Measurements from ENCODE around the gene SPR.

SPR gene

DNA sequence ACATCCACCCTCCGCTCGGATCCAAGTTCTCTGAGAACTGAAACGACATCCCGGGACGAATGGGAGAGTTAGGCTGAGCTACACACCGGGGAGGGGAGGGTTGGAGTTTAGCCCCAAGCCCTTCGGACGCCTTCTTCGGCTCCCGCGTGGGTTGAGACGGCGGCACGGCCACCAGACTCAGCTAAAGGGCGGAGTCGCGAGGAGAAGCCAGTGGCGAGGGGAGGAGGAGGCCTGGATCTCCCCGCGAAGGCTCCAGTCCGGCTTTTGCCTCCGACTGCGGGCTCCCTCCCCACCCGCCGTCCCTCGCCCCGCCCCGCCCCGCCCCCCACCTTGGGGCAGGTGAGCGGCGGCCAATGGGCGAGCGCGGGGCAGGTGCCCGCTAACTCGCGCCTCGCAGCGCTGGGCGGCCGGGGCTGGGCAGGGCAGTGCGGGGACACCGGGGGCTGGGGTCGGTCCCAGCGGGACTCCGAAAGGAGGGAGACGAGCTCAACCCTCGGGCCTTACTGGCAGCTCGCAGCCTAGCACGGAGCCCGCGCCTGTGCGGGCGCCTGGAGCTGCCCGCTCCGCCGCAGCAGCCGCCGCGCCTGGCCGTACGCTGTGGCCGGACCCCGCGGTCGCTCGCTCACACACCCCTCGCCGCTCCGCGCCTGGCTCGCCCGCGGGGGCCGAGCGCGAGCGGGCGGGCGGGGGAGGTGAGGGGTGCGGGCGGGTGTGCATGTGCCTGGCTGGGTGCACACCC is 30.1 kb downstream of the SPR start, which contains the start of gene EMX1:
Gene EMX1, plus strand, starts transcription at position 382 of the 739 bp plus-strand sequence. Its CDS starts 334 bp downstream, at position 716.
- DNase-seq, result peak; percentile 47

DNA sequence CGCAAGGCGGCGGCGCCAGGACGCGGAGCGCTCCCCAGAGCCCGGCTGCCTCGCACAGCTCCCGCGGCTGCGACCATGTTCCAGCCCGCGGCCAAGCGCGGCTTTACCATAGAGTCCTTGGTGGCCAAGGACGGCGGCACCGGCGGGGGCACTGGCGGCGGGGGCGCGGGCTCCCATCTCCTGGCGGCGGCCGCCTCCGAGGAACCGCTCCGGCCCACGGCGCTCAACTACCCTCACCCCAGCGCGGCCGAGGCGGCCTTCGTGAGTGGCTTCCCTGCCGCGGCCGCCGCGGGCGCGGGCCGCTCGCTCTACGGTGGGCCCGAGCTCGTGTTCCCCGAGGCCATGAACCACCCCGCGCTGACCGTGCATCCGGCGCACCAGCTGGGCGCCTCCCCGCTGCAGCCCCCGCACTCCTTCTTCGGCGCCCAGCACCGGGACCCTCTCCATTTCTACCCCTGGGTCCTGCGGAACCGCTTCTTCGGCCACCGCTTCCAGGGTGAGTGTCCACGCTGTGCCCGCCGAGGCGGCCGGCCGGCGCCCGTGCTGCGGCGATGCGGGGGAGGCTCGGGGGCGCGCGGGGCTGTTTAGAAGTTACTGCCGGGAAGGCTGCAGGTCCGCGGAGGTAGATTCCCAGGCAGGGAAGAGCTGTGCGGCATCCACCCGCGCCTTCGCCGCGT is 30.8 kb downstream of the SPR start:
- no peak for DNase-seq

DNA sequence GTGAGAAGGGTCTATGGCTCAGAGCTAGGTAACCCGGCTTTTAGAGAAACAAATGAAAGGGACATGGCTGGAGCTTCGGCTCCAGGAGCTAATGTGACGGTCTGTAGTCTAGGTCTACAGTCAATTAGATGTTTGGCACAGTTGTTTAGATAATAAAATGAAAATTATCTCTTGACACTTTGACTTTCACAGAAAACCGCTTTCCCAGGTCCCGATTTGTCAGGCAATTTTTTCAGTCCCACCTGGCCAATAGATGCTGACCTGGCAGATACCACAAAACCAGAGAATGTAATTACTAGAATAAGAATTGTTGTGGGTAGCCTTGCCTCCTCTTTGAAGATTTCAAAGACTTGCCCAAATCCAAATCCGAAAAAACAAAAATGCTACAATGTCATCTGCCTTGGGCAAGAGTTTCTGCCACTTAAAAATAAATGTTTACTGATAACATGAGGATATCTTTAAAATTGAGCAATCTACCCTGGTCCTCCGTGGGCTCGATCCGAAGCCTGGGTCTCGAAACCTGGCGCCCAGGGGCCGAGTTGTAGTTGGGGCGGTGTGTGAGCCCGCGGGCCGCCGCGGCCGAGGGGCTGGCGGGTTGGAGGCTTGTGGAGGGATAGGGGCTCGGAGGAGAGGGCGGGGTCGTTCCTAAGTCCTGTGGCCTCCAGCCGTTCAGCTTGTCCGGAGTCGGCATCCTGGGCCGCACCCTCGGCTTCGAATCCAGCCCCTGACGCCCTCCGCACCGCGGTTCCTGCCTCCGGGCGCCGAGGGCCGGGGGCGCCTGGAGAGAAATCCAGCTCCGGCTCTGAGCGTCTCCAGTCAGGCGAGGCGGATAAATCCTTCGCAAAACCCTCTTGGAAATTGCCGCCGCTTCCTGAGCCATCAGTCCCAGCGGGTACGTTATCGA is 32.5 kb downstream of the SPR start:
- no peak for DNase-seq

DNA sequence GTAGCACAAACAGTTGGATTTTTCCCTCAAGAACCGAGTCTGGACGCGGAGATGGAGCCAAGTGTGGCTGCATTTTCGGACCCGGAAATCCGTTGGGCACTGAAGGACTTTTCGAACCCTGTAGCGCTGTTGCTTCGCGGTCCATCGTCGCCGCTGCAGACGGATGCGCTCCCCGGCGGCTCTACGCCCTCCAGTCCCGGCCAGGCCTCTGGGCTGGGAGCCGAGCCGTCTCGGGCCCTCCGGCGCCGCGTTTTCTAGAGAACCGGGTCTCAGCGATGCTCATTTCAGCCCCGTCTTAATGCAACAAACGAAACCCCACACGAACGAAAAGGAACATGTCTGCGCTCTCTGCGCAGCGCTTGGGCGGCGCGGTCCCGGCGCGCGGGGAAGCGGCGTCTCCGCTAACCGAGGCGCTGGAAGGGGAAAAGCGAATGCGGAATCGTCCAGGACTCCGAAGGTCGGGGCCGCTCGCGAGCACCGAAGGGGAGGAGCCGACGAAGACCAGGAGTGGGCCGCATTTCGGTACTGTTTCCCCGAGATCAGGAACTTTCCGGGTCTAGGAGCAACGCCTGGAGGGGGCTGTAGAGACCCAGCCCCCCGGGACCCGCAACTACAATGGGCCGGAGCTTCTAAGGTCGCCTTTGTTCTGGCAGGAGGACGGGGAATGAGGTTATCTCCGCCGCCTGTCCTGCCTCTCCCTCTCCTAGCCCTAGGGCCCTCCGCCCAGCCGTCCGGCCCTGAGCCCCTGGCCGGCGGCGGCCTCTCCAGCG is 33.3 kb downstream of the SPR start:
- DNase-seq, result no peak

DNA sequence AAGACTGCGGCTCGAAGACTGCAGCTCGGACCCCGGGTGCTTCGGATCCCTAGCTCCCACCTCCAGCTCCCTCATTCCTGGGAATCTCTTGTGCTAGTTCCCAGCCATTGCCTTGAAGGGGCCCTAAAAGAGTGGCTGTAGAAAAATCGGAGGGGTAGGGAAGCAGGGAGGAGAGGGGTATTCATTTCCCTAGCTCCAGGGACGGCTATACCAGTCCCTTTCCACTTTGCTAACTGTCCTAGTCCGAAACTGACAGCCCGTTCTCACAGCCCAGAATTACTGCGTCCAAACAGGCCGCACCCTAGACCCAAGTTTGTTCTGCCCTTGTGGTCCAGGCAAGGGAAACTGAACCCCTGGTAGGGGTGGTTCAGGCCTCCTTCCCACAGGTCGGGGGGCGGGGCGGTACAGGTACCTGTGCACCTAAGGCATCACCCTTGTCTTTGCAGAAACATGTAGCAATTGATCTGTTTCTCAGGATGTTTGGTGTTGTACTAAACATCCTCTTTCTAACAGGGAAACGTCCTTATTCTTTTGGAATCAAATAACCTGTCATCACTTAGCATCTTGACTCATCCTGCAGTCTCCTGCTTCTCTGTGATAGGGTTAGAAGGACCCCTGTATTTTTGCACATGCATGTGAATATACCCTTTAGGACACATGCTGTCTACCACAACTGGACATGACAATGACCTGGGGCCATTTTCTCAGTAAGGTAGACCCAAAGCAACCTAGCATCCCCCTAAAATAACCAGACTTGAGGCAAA is 34.1 kb downstream of the SPR start:
- DNase-seq, result no peak

DNA sequence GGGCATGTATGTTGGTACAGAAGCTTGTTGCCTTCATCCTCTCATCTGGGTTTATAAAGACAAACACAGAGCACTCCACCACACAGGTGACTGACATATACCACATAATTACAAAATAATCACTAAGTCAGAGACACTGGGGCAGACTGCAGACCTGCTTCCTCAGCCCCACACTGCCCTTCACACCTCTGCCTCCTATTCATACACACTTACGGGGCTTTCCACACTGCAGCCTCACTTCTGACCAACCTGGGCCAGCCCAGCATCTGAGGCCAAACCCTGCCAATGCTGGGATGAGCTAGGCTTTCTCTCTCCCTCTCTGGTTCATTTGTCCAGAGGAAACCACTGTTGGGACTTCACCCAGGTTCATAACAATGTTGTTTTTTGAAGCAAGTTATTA is 34.6 kb downstream of the SPR start:
- no peak for DNase-seq

DNA sequence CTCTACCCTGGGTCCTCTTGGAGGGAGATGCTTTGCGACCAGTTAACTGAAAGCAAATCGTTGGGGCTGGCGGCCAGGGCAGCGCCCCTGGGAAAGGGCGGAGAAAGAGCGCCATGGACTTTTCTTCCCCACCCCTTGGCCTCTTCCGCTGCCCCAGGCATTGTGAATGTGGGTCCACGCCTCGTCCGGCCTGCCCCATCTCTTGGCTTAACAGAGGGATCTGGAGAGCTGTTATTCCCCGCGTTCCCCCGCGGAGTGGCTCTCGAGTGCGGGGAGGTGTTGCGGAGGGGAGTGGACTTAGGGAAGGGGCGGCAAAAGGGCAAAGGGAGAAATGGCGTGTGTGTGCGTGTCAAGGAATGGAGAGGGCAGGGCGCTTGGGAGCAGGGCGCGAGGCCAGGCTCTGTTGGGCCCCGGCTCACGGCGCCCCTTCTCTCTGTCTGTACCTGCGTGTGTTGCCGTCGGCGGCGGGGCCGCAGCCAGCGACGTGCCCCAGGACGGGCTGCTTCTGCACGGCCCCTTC is 36.7 kb downstream of the SPR start:
- no peak for DNase-seq

DNA sequence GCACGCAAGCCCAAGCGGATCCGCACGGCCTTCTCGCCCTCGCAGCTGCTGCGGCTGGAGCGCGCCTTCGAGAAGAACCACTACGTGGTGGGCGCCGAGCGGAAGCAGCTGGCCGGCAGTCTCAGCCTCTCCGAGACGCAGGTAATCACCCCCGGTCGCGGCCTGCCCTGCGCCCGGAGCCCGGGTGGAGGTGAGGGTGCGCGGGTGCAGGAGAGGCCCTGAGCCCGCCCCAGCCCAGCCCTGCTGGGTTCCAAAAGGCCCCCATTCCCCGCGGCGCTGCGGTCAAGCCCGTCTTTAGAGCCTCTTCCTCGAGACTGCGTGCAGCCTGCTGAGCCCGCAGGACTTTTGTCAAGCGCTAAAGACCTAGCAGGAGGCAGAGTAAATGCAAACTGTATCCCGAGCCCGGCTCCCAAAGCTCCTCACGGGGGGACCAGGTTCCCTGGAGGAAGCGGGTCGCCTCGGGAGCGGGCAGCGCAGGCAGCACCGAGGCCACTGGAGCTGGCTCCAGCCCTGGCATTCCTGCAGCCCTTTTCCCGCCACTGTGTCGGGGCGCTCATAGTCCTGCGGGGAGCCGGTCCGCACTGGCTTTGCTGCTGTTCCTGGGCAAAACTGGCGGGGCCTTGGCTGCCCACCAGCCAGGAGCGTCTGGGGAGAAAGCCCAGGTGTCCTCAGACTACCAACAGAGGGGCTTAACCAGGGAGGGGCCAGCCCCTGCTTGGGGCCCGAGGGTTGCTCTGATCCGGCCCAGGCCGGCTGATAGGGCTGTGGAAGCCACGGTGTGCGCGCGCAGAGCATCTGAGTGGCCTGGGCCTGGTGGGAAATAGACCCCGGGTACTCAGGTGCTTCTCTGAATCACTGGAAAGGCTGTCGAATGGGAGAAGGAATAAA is 37.4 kb downstream of the SPR start:
- no peak for DNase-seq

DNA sequence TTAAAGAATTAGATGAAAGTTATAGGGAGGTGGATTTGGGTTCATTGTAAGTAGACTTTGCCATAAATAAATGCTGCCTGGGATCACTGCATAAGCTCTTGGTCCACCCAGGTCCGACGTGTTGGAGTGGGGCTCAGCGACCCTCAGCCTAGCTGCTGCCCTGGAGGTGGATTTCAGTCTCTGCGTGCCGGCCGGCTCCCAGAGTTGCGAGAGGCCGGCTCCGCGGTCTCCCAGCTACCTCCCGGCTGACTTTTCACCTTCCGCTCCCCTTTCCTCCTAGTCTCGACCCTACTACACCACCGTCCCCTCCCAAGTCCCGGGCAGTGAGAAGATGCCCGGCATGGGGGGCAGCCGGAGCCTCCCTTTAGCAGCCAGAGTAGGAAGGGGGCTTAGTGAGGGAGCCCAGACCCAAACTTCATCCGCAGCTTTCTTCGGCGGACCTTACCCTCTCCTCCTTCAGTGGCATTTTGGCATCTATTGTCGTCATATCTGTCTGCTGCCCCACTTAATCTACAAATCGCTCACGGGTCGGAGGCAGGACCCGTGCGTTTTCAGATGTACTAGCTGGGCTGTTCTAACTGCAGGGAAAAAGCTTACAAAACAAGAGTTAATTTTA is 38.2 kb downstream of the SPR start:
- DNase-seq, result no peak

DNA sequence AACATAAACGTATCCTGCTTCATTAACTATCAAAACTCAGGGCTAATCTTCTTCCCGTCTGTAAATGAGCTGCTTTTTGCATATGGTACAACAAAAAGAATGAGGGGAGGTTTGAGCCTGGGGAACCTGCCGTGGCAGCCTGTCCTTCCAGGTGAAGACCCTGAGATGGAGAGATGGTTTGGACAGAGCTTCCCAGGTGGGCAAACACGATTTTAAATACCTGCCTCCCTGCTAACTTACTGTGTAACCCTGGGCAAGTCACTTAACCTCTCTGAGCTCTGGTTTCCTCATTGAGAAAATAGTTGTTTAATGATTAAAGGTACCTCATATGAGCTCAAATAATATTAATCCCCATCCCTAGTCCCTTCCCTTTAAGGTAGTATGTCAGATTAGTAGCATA is 39.2 kb downstream of the SPR start:
- DNase-seq, result no peak

DNA sequence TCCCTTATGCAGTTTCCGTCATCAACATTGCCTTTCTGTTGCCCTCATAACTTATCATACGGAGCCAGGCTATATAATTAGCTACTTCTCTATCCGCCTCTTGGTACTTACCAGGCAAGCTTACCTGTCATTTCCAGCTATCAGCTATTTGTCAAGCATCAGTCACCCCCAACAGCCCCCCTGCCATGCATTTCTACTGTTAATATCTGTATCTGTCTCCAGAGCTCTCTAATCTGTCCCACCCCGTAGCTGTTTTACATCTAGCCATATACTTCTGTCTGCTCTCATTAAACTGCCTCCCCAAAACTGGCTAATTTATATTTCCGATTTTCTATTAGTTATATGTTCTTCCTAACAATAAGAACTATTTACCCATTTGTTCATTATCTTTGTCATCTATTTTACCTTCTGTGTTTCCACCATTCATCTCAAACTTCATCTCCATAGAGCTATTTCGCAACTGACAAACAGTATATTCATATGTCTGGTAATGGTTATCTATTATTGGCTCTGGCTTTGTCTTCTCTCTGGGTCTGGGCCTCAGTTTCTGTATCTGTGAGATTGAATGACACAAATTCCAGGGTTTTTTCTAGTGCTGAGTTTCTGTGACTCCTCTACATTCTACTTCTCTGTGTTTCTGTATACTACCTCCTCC is 39.7 kb downstream of the SPR start:
- no peak for DNase-seq

DNA sequence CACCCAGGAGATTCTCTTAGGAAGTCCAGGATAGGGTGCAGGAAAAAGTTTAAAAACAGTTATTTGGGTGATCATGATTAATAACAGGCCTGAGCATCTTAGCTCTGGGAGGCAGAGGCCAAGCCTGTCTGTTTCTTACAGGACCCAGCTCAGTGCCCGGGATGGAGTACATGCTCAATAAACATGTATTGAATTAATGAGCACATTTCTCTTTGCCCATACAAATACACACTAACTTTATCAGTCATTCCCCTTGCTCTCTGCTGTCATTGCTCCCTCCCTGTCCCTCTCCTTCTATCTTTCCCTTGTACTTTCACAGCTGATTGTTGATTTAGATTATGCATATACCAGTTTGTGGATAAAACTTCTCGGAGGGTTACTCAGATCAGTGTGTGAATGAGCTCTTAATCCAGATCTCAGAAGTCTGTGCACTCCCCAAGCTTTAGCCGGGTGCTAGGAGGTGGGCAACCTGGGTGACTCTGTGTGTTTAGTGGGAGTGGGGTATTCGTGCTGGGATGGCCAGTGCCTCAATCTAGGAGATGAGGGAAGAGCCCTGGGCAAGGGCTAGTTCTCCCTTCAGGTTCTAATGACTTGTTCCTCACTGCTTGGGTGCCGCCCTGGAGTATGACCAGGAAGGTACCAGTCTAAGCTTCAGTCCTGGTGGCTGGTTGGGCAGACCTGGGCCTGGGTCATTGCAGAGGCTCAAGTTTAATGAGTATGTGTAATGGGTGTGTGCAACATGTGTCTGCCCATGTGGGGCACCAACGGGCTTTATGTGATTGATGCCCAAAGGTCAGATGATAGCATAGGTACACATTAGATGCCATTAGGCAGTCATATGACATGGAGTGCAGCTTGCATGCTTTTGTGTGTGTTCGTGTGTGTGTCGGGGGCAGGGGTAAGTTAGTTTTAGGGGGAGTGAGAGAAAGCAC is 40.7 kb downstream of the SPR start:
- no peak for DNase-seq

DNA sequence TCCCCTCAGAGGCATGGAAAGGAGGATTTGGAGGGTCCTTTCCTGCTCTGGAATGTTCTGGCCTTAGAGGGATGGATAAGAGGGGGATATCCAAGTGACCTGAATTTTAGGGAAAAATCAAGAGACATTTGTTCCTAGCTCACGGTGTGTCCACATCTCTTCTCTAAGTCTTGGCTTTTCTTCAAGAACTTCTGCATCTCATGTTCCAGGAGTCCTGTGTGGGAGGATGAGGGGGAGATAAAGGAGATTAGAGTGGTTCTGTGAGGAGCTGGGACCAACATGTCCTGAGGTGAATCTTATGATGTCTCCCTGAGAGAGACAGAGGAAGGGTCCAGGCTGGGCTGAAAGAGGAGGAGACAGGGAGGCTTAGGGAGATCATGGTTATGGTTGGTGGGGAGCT is 41.8 kb downstream of the SPR start:
- no peak for DNase-seq

DNA sequence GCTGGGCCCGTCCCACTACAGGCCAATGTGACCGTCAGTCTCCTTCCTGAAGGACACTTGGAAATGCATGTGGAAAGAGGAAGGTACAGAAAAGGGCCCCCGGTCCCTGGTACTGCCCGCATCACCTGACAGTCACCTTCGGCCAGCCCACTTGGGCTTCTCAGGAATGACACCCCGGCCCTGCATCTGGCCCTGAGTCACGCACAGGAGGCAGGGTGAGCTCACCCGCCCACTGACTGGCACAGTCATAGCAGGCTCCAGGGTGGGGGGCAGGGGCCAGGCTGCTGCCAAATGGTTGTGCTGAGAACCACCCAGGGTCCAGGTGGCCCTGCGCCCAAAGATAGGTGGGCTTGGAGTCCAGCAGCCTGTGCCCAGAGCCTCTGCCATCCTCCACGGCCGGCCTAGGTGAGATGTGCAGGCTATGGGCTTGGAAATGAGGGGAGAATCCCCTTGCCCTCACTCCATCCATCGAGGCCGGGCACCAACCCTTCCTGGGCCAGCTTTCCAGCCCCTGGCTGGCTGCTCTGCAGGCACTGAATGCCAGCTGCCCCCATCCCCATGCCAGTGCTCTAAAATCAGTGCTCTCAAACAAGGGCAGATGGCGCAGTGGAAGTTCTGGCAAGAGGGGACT is 44.2 kb downstream of the SPR start:
- no peak for DNase-seq

DNA sequence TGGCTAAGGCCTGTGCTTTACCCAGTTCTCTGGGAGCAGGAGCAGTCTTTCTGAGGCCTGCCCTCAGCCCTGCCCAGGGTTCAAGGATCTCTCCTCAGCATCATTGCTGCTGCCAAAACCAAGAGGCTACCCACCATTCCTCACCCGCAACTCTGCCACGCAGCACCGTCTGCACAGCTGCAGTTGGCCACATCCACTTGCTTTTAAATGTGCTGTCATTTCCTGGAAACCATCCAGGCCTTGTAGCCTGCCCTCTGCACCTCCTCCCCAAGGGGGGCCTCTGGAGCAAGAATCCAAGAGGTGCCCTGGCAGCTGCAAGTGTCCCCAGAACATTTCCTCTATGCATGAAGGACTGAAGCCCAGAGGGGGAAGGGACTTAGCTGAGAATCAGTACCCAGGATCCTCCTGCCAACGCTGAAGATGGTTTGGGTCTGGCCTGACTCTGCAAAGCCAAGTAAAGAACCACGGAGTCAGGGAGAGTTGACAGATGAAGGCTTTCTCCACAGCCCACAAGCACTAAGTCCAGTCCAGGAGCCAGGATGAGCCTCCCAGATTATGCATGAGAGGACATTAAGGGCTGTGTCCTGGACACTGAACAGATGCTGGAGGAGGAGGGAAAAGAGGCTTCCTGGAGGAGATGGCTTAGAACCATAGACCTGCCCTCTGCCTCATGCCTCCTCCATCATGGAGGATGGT is 45.0 kb downstream of the SPR start:
- DNase-seq, result no peak

DNA sequence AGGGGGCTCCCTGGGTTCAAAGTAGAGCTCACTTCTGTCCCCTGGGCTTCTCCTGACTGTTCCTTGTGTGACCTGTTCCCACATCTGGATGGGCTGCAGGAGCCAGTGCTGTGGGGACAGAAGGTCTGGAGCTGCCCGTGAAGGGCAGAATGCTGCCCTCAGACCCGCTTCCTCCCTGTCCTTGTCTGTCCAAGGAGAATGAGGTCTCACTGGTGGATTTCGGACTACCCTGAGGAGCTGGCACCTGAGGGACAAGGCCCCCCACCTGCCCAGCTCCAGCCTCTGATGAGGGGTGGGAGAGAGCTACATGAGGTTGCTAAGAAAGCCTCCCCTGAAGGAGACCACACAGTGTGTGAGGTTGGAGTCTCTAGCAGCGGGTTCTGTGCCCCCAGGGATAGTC is 45.6 kb downstream of the SPR start:
- no peak for DNase-seq

DNA sequence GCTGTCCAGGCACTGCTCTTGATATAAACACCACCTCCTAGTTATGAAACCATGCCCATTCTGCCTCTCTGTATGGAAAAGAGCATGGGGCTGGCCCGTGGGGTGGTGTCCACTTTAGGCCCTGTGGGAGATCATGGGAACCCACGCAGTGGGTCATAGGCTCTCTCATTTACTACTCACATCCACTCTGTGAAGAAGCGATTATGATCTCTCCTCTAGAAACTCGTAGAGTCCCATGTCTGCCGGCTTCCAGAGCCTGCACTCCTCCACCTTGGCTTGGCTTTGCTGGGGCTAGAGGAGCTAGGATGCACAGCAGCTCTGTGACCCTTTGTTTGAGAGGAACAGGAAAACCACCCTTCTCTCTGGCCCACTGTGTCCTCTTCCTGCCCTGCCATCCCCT is 46.0 kb downstream of the SPR start:
- DNase-seq, result no peak

Data from CD4-positive, alpha-beta T cell treated with Interferon gamma for 1 hour (primary cell).